ENCODE data around the gene FANCC.

The FANCC gene

DNA sequence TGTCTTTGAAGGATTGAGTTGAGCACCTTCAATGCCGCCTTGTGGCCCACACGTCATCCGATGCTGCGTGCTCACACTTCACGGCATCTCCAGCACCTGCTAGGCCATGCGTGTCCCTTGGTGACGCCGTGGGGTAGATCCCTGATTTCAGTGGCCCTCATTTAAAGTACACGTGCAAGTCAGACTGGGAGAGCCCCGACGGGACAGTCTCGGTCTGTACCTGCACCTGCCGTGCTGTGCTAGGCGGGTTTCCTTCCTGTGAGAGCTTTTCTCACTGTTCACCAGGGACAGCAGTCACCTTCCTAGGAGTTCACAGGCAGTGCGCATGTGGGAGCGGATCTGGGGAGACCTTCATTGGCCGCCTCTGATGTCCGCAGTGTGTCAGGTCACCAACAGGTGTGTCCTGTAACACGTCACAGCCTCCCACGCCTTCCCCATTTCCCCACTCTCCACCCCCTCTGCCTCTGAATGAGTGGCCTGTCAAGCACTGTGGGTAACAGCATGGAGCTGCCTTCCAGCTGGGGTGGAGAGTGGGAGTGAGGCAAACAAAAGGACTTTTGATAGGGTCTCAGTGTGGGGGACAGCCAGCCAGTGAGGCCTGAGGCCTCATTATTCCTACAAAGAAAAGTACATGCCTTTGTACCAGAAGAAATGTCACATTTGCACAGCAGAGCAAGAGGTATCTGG is 236.4 kb downstream of the FANCC start:
- DNase-seq, result no peak

DNA sequence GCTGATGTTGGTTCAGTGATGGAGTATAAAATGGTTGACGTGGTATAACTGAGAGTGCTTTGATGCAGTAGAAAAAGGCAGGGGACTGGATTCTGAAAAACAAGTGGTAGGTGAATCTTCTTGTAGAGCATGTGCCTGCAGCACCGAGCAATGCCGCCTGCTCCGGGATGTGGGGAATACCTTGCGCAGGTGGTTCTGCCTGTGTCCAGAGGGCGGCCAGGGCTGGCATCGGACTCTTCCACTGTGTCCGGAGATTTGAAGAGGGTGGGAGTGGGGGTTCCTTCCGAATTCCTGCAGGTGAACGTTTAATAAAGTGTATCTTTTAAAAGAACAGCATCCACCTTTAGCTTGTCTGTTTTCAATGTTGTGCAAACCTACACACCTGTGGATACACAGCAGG is 238.0 kb downstream of the FANCC start:
- no peak for DNase-seq

DNA sequence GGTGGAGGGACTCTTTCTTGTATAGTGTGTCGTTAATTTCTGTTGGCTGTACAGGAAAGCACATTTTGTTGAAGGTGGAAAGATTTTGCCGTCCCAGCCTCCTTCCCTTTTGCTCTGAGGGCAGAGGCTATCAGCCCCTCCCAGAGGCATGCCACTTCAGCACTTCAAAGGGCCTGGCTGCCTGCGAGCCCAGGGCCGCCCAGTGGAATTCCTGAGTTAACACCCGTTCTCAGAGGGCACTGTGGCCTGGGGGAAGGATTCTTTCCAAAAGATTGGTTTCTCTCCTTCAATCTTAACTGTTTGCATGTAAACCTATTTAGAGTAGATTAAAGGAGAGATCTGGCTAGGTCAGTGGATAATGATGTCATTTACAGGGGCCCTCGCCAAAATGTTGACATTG is 238.6 kb downstream of the FANCC start:
- no peak for DNase-seq

DNA sequence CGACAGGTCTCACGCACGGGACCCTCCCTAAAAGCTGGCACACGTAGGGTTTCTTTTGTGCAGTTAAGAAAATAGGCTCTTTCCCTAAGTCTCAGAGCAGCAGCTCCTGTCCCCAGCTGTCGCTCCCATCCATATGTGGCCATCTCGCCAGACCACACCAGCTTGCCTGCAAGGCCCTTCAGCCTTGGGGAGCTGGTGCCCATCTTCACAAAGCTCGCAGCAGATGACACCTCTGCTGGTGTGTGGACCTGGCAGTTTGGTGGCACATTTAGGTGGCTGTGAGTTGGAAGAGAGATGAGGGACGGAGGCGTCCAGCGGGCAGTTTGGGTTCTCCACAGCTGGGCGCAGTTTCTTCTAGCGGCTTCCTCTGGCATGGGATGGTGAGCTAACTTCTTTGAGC is 239.0 kb downstream of the FANCC start:
- no peak for DNase-seq

DNA sequence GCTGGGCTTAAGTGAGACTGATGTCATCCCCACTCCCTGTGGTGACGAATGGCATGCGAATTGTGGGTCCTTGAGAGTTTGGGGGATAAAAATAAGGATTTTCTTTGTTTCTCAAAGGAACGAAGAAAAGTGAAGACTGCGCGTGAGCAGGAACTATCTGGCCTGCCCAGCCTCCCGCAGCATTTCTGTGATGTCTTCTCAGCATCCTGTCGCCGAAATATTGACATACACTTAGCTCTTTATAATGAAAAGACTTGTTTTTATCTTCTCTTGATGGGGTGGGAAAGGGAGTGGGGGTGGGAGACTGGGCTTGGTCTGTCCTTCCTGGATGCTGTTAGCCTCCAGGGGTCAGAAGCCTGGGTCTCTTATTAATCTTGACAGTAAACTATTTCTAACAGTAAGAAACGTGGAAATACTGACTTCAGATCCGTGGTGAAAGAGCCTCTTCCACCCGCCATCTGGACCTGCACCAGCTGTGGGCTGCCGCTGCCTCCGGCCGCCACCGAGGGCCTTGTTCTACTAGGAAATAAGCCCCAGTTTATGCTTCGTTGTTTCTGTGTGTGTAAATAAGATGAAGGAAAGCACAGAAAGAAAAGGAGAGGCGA is 239.6 kb downstream of the FANCC start:
- DNase-seq, result no peak

DNA sequence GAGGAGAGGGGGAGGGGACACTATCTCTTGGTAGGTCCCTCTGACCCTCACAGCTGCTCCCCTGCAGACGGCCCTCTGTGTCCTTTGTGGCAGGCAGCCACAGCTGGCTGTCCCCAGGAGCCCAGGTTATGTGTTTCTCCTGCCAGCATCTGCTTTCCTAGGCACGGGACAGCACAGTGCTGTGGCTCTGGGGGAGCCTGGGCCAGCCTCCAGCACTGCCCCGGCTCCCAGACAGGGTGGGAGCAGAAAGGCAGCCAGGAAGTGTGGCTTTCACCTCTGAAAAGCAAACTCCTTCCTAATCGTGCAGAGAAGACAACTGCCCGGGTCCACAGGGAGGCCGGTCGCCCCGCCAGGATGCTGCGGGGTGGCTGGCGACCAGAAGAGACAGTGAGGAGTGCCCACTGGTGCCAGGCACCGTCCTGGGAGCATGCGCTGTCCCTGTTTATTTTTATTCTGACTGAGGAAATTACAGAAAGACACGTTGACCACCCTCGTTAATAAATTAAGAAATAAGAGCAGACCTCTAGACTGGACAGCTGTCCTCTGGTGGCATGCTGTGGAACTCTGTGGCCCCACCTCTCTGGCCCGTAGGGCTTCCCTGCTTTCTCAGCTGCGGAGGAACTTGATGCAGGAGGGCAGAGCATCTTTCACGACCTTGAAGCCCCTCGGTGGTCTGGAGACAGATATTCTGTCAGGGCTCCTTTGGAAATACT is 240.3 kb downstream of the FANCC start:
- no peak for DNase-seq

DNA sequence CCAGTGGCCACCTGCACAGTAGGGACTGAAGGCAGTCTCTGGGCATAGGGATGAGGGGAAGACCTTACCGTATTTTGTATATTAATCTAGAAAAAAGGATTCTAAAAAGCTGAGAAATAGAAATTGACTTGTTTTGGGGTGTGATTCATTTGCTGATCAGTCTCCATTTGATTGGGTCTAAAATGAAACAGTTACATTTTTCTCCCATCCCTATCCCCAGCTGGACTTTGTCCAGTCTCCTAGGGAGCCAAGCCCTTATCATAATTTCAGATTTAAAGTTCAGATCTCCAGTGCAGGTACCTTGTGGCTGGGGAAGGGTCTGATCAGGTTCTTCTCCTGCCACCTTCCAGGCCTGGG is 240.8 kb downstream of the FANCC start:
- DNase-seq, result no peak

DNA sequence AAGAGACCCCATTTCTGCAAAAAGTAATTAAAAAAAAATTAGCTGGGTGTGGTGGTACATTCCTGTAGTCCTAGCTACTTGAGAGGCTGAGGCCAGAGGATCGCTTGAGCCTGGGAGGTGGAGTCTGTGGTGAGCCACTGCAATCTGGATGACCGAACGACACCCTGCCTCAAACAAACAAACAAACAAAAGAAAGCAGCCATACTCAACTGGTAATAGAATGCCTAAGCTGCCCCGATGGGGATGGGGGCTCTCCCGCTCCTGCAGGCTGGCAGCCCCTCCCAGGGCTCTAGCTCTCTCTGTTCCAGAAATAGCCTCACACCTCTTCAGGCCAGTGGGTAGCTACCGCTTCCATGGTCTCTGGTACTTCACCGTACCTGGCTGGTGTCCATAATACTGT is 241.8 kb downstream of the FANCC start:
- no peak for DNase-seq

DNA sequence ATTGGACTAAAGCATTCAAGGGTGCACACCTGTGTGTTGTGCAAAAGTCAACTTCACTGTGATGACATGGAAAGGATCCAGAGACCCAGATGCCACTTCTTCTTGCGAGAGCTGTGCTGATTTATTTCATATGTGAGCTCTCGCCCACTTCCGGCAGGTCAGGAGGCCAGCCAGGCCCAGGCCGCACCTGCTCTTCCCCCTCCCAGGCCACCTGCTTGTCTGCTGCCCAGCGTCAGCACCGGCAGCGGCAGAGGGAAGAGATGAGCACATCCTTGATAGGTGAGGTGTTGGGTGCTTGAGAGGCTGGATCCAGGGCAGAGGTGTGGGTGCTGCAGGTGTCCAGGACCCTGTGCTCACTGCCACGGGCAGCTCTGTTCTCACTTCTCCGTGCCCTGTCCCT is 242.9 kb downstream of the FANCC start:
- no peak for DNase-seq

DNA sequence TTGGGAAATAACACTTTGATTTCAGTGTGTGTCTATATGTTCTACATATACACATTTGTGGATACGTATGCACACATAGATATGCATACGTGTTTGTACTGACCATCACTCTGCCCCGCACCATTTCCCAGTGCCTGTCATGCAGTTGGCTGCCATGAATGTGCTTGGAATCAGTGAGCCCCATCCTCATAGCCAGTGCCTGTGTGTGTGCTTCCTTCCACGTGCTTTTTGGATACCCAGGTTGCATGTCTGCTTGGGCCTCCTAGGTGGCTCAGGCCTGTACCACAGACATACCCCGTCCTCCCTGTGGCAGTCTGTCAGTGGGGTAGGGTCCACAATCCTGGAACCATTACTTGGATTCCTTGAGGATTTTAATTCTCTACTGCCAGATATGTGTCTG is 243.6 kb downstream of the FANCC start:
- DNase-seq, result no peak

DNA sequence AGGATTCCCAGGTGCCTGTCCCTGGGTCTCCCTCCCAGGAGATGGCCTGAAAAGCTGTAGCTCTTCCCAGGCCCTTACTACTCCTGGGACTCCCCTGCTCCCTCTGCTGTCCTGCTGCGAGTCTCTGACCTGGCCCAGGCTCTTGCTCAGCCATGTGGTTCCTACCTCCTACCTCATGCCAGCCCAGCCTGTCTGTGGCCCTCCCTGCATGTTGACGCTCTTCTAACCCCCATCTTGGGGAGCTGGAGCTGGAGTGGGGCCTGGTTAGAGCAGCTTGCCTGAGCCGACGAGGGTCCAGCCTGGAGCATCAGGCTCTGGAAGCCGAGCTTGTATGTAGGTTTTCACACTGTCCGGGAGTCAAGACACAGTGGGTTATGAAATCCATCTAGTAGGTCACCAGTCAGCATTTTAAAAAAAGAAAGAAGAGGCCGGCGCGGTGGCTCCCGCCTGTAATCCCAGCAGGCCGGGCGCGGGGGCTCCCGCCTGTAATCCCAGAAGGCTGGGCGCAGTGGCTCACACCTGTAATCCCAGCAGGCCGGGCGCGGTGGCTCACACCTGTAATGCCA is 244.4 kb downstream of the FANCC start:
- peak; percentile 66 for DNase-seq

DNA sequence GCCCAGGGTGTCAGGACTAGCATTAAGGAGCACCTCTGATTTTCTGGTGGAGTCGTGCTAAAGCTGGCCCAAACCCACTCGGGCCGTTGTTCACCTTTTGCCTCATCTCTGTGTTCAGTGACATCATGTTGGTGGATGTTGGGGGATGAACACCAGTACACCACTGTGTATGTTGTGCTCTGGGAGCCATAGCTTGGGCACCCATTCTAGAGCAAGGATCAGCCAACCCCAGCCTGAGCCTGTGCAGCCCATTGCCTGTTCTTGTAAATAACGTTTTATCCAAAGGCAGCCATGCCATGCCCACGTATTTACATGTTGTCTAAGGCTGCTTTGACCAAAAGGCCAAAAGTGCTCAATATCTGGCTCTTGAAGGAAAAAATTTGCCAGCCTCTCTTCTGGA is 245.6 kb downstream of the FANCC start:
- no peak for DNase-seq

DNA sequence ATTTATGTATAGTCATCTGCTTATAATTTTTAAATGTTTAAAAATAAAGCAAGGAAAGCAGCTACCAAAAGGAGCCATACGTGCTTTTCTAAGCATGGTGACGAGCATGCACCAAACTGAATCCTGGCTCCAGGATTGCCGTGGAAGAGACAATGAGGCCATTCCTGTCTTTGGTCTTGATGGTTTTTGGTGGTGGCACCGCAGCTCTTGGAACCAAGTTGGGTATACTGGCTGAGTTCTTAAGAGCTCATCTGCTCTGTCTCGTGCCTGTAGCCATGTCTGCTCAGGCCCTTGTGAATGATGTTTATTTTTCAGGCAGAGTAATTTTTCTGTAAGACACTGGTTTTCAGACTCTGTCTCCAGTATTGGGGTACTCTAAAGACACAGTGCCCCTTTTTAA is 246.1 kb downstream of the FANCC start:
- DNase-seq, result no peak

DNA sequence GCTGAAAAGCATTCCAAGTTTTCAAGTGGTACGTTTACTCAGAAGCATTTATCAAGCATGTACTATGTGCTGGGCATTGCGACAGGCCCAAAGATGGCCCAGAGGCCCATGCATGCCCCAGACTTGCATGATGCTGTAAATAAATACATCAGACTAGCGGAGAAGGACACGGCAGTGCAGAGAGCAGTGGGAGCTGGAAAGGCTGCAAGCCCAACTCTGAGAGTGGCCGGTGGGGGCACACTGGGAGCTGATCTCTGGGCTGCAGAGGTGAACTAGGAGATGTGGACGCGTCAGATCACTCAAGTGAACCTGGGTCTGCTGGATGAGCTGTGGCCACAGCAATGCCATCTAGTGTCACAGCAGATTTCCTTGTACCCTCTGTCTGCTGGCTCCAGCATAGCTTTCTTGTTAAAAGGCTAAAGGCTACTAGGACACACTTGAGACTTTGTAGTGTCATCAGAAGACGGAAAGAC is 246.9 kb downstream of the FANCC start:
- no peak for DNase-seq

DNA sequence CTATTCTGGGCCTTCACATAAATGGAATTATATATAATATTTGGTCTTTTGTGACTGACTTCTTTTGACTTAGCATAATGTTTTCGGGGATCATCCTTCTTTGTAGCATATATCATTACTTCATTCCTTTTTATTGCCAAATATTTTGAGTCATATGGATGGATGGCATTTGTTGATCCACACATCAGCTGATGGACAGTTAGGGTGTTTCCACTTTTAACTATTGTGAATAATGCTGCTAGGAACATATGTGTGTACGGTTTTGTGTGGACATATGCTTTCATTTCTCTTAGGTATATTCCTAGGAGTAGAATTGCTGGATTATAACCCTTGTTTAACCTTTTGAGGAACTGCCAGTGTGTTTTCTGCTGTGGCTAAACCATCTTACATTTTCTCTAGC is 249.6 kb downstream of the FANCC start:
- no peak for DNase-seq

DNA sequence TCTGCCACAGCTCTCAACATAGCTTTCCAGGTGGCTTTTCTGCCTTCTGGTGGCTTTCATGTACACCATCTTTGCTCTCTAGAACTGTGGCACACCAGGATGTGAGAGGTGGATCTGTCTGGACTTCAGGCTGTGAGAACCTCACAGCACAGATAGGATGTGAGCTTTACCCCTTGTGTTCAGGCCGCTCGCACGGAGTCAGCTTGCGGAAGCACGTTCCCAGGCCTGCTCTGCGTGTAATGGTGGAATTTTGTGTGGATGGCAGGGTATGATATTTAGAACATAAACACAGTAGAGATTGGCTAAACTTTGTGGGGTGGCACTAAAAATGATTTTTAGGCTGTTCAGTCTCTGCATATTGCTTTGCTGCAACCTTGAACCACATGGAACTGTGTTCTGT is 250.5 kb downstream of the FANCC start:
- DNase-seq, result no peak

DNA sequence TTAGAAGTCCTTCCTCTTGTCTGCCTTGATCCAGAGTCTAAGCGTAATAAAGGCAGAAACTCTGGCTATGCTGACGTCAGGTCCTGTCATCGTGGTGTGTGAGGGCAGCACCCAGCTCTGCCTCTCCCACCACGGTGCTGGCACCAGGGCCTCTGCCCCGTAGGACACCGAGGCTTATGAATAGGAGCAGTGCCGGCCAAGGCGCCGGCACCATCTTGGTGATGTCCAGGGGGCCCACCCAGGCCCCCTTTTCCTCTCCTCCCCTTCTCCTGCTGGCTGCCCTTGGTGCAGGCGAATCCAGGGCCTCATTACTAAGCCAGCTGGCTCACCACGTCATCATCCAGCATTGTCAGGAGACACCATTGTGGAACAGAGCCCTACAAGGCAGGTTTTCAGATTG is 252.3 kb downstream of the FANCC start:
- no peak for DNase-seq

DNA sequence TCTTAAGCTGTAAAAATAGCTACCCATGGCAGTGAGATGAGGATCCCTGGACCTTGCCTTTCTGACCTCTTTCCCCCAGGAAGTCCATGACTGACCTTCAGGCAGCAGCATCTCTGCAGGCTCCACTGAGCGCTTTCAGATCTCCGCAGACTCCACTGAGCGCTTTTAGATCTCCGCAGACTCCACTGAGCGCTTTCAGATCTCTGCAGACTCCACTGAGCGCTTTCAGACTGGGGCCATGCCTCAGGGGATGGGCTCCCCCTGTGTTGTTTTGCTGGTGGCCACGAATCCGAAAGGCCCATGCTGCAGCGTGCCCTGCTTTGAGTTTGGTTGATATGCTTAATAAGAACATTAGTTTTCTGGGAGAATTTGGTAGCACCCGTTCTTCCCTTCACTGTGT is 254.2 kb downstream of the FANCC start:
- DNase-seq, result no peak

DNA sequence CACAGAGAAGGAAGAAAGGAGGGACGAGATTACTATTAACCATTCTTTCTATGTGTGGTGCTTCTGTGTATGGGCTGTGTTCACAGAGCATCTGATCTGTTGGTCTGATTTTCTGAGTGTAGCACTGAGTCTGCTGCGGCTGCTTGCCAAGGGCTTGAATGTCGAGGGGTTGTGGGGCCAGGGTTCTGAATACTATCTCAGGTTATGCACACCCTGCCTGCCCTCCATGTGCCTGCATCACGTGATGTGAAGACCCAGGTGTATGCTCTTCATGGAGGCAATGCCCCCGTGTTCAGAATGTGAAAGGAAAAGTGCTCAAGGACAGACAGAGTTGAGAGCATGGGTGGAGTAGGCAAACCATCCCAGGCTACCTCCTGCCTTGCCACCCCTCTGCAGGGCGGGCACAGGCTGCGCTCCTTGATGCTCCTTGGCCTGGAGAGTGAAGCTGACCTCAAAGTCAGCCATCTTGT is 254.9 kb downstream of the FANCC start:
- DNase-seq, result no peak

DNA sequence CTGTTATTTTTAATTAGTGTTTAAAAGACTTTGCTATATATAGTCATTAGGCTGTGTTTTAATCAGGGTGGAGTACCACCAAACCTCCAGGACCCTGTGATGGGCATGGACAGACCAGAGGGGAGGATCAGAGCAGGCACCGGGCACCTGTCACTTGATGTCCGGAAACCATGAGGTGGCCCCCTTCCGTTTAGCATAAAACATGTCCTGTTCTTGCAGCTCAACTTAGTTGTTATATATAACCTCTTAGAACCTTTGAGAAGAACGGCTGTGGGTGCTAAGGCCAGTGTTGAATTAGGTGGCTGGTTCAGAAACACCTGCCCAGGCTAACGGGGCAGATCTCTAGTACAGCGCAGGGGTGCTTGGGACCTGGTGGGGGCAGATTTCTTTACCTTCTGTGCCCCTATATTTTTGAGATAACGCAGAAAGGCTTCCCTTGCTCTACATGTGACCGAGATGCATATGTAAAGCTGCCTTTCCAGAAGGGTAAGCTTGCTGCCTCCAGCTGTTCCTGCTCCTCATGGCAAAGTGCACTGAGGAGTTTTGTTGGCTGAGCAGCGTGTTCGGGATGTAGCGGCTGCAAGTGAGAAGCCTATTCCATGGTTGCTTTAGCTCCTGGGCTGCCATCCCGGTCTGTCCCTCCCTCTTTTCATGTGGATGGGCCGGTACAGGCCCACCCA is 255.5 kb downstream of the FANCC start:
- DNase-seq, result no peak

DNA sequence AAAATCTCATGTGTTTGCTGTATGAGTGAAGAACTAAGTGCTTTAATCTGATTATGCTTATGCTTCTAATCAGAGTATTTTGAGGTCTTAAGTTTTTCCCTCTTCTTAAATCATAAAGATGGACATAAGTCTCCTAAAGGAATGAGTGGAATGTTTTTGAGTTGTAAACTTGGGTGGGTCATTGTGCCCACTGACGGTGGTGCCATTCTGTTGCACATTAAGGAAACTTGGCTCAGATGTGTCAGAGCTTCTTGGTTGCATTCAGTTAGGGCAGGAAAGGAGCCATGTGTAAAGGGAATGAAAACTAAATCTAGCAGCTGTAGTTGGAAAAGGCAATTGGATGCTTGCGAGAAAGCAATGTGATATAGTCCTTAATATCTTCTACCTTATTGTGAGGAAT is 256.6 kb downstream of the FANCC start:
- DNase-seq, result no peak

DNA sequence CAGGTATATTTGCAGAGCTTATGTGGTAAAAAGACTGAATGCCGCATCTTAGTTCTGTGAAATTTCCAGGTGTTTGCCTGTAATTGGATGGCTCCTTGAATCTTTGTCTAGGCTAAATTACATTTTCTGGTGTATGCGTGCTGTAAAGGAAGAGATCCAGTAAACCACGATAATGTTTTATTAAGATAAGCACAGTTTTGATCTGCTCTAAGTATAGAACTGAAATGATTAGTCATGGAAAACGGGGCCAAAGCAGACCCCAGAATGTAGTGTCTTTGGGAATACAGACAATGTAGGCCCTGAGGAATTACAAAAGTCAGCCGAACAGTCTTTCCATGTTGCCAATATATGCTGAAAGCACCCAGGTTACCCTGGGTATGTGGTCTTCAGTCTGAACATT is 257.3 kb downstream of the FANCC start:
- DNase-seq, result no peak

DNA sequence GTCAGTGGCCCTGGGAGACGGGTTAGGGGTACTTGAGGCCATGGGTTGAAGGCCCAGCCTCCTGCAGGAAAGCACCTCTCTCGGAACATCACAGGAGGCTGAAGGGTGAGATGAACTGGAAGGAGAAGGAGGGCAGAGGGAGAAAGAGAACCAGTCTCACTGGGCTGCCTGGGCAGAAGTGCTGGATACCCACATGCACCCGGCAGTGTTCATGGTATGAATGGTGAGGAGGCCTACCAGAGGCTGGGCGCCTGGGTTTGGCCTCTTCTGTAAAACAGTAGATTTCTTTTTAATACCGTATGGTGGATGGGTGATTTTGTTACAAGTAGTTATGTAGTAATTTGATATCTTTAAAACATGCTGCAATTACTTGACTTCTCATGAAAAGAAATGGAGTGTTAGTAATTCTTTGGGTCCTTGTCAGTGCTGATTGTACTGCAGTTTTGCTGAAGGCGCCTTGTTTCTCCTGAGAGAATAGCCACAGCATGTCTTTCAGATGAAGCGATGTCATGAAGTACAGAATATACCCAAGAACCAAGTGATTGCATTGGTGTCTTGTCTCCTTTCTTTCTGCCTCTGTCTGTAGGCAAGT is 258.6 kb downstream of the FANCC start:
- DNase-seq, result no peak

Measured in 8988T (cell line).